ENCODE results near the gene THSD4. TPM values are rescaled to one million over a fixed set of nuclear protein-coding genes. Genes with fewer than 3 reads are reported as not detected.

Gene THSD4
- total and polyA plus RNA-seq, 2 of the 8 experiments (the other 6 are each of a cell fraction or from before 2014, with no cell fraction given): 2.5 to 6.2 TPM

DNA sequence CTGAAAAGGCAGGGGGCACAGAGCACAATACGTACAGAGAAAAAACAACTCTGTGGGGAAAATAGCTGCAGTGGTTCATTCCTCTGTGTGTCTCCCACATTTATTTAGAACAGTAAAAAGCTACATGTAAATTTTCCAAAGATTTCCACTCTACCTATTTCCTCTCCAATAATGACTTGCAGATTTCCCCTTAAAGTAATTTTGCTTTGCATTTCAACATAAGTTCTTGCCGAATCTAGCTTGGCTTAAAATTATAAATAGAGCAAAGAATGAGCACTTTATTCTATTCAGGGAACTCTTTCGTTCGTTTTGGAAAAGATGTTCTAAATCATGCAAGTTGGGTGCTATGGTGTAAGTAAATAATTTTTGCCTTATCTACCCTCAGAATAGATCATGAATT is 636.9 kb downstream of the THSD4 start:
- Histone ChIP-seq H3K4ac (replicated peaks; ENCODE audit: insufficient read length, low read depth, low read length) (no peak overlapping the region), H4K20me1 (replicated peaks in 1 of 2; ENCODE audit: control insufficient read depth in 1 of 2, insufficient read depth in 2 of 2, low read length in 2 of 2) (no peaks in the 10 kb centered on the region), H3K56ac (replicated peaks; ENCODE audit: insufficient read length, low read depth, low read length) (no peak overlapping the region), H2BK20ac (ENCODE audit: low read length) (no peak overlapping the region), H2BK5ac (ENCODE audit: low read depth, low read length) (no peak overlapping the region), H2BK15ac (ENCODE audit: low read length) (no peak overlapping the region), H2AK5ac (ENCODE audit: low read depth, low read length) (no peak overlapping the region), H3K27me3 (replicated peaks in 1 of 4; ENCODE audit: control insufficient read depth in 3 of 4, extremely low read depth in 1 of 4, insufficient read depth in 3 of 4, low read length in 3 of 4) (no peaks in the 10 kb centered on the region), H2AFZ (ENCODE audit: low read length) (no peak overlapping the region), H4K91ac (replicated peaks; ENCODE audit: insufficient read length, low read length) (no peak overlapping the region), H3K79me1 (ENCODE audit: low read depth, low read length) (no peaks in the 10 kb centered on the region), H4K5ac (ENCODE audit: insufficient read length, low read depth, low read length) (no peak overlapping the region), H3K9me3 (ENCODE audit: insufficient read depth in 2 of 2, low read depth in 1 of 2, low read length in 1 of 2) (no peaks in the 10 kb centered on the region; a peak in 1 of 4 replicates), H3K79me2 (ENCODE audit: control insufficient read depth in 1 of 2, insufficient read depth in 2 of 2, low read length in 2 of 2) (no peaks in the 10 kb centered on the region), H2BK120ac (replicated peaks; ENCODE audit: low read depth, low read length) (no peak overlapping the region), H3K4me2 (ENCODE audit: insufficient read depth in 1 of 2, low read depth in 2 of 2, low read length in 2 of 2) (no peak overlapping the region), H3K18ac (ENCODE audit: extremely low read depth, low read length) (no peak overlapping the region), H3K36me3 (ENCODE audit: control insufficient read depth in 2 of 4, insufficient read depth in 4 of 4, low read length in 3 of 4) (no peaks in the 10 kb centered on the region), H3K4me1 (replicated peaks in 1 of 4; ENCODE audit: control insufficient read depth in 3 of 4, insufficient read depth in 4 of 4, low read length in 3 of 4) (no peaks in the 10 kb centered on the region), H3K27ac (ENCODE audit: low read depth, low read length) (no peak overlapping the region), H2BK12ac (ENCODE audit: low read depth, low read length) (no peak overlapping the region), H3K14ac (ENCODE audit: insufficient read length) (no peak overlapping the region), H3K9ac (replicated peaks in 1 of 4; ENCODE audit: extremely low read depth in 1 of 4, low read depth in 3 of 4, low read length in 3 of 4) (no peak overlapping the region), H4K8ac (ENCODE audit: extremely low read depth, insufficient read depth, low read length) (no peak overlapping the region), H3K23me2 (ENCODE audit: low read depth, low read length) (no peaks in the 10 kb centered on the region), H3K23ac (ENCODE audit: insufficient read length) (no peak overlapping the region), H3K4me3 (ENCODE audit: extremely low read depth in 1 of 4, insufficient read depth in 2 of 4, low read depth in 3 of 4, low read length in 4 of 4) (no peak overlapping the region)
- ChIA-PET POLR2A (ENCODE audit: partially characterized antibody) (interaction anchor here (1.3 kb wide), 1 partner anchor 29 kb away, joined by 7 read pairs; no protein-coding TSS in a partner anchor), CTCF (ENCODE audit: partially characterized antibody) (interaction anchor here (0.5 to 5.3 kb wide), 33 partner anchors 9 to 789 kb away, joined by 3 to 67 read pairs (median 5); no protein-coding TSS in a partner anchor)
- FAIRE-seq (no peak), DNase-seq (ENCODE audit: low read depth in 1 of 2, low spot score in 2 of 2) (no peak)
- WGBS, 2 experiments (ENCODE audit: extremely low coverage in 1 of 2, insufficient coverage in 1 of 2, insufficient read length in 1 of 2, insufficient replicate concordance in 2 of 2, low coverage in 1 of 2, low lambda C conversion rate in 2 of 2, missing lambda C conversion rate in 1 of 2): 86% methylated on average over 4 of the region's 4 CpGs; no CpG with 5 or more reads in 1 of the 2 experiments
- TF ChIP-seq SP2 (IDR thresholded peaks at IDR 0.05; ENCODE audit: low read length) (no peak), POLR2AphosphoS5 (IDR thresholded peaks at IDR 0.05; ENCODE audit: low read depth, low read length) (no peak), GTF2F1 (IDR thresholded peaks at IDR 0.05; ENCODE audit: borderline replicate concordance, low read depth, low read length) (no peak), KDM5A (IDR thresholded peaks at IDR 0.05; ENCODE audit: low read length) (no peak), JUND (IDR thresholded peaks at IDR 0.05; ENCODE audit: low read length) (no peak), BCL11A (IDR thresholded peaks at IDR 0.05; ENCODE audit: low read depth in 2 of 2, low read length in 2 of 2) (no peak), GABPA (IDR thresholded peaks at IDR 0.05; ENCODE audit: borderline replicate concordance, insufficient read depth, low read length) (no peak), SP4 (IDR thresholded peaks at IDR 0.05; ENCODE audit: low read length) (no peak), RFX5 (IDR thresholded peaks at IDR 0.05; ENCODE audit: borderline replicate concordance, low read depth, low read length) (no peak), CBX8 (IDR thresholded peaks at IDR 0.05; ENCODE audit: borderline replicate concordance, low read depth, low read length) (no peak), EZH2 (IDR thresholded peaks at IDR 0.05; ENCODE audit: low read depth, low read length, severe bottlenecking) (no peak), TAF1 (IDR thresholded peaks at IDR 0.05; ENCODE audit: low read depth, low read length) (no peak), TAF7 (optimal IDR thresholded peaks at IDR 0.05; ENCODE audit: borderline replicate concordance, low read depth, low read length) (no peak), EP300 (IDR thresholded peaks at IDR 0.05; ENCODE audit: borderline replicate concordance in 1 of 2, low read depth in 2 of 2, low read length in 2 of 2) (no peak), EGR1 (IDR thresholded peaks at IDR 0.05; ENCODE audit: borderline replicate concordance, low read depth, low read length) (no peak)

All from H1 (cell line).